ENCODE results near the gene BANF2.
"Not testable (repeated sequence)": the region's sequence is repeated elsewhere in the genome, so short reads cannot be mapped to it uniquely, and the experiment has no call there.

Gene BANF2

DNA sequence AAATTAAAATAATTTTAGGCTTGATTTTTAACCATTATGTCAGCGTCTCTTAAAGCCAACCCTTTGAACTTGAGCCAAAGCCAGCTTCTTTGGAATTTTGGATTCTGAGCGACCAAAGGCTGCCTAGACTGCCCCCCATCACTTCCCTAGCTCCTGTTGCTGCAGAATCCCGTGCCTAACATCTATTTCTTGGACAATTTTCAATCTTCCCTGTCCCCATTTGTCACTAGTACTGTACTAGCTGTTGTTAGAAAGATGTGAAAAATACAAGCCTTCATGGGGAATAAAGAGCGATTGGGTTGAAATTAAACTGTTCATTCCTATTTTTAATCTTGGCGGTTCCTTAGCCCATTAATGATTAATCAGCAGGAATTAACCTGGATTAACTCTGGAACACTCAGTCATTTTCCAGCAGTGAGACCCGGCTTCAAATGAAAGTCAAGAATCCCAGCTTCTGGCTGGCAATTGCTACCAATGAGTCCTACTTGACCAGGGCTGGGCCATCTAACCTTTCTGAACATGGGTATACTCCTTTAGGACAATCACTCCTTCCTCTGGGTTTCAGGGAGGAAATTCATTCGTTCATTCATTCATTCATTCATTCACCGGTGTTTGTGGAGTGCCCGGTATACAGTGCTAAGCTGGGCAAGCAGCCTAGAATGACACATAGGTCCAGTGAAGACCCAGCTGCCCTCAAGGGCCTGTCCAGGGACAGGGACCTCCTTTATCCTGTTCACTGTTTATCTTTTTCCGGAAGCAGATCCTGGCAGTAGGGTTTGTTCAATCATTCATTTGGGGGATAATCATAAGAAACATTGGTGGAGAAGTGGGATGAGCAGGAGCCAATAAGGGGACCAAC is 16.3 kb upstream of the BANF2 start:
- DNase-seq: no peak

DNA sequence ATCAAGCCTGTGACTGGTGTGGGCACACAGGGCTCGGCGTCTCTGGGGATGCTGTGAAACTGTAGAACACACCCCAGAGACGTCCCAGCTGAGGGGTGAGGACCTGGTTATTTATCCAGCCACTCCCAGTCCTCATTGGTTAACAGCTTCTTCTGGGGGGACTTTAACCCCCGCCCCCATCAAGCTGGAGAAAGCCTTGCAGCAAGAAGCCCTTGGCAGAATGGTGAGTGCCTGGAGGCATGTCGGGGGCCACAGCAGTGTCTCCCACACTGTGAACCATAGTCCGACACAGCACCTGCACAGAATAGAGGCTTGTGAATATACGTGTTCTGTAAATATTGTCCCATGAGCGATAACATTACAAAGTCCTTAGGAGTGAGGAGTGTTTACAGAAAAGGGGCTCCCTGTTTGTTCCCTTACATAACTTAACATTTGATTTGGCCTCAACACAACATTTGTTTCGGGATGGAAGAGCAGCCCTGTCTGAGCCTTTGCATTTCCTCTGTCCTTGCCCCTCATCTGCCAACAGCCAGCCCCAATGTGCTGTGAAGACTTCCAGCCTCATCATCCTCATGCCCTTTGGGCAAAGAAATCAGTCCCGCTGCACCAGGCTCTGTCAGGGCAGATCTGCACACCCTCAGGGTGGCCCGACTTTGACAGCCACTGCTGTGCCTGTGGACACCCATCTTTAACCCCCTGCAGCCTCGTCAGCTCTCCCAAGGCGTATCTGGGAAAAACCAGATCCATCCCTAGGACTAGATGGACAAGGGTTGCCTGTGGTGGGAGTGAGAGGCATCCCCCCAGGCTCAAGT is 15.5 kb upstream of the BANF2 start:
- no peak for DNase-seq

DNA sequence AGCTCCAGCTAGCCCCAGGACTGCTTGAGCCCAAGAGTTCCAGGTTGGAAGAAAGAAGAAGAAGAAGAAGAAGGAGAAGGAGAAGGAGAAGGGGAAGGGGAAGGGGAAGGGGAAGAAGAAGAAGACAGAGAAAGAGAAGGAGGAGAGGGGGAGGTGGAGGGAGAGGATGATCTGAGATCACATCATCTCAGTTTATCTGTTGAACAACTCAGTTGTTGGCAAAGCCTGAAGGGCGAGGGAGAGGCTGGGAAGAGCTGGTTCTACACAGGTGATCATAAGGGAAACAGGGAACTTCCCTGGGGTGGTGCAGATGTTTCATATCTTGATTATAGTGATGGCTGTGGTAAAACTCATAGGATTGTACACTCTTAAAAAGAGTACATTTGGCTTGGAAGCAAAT is 14.6 kb upstream of the BANF2 start:
- DNase-seq: no peak

DNA sequence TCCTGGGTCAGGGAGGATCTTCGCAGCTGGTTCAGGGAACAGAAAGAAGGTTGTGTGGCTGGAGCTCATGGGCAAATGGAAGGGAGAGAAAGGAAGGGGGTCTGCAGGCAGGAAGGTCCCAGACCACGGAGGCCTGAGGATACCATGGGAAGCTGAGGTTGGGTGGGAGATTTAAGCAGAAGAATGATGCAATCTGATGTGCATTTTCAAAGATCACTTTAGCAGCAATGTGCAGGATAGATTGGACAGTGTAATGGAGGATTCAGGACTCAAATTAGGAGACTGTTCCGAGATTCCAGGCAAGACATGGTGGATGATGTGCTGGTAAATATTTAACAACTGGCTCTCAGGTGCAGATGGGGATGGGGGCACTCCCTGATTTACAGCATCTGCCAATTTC is 12.0 kb upstream of the BANF2 start:
- no peak for DNase-seq

DNA sequence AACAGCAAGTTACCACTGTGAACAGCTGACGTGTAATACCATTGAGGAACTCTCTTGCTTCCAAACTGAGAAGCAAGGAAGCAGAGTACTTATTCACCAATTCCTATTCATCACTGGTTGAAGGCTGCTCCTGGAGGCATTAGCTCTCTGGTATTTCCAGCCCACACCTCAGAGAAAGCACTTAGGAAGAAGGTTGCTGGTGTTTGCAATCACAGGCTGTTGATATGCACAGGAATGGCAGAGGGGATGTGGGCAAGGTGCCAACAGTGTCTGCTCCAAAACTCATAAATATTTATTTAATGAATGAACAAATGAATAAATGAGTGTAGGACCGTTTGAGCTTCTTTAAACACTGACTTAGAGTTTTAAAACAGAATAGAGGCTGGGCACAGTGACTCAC is 10.8 kb upstream of the BANF2 start:
- DNase-seq: no peak

DNA sequence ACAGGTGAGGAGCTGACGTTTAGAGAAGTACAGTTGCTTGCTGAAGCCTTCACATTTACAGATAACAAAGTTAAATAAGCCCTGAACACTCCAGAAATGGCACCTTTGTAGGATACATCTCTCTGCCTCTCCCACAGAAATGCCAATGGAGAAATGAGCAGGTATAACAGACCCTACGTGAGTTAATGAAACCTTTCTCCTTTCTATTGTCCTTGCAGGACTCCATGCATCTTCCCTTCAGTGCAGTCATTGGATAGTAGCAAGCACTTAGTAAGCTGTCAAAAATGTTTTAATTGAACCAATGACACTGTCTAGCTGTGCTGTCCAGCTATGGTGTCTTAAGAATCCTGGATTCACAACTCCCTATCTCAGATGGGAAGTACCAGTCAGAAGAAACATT is 9.6 kb upstream of the BANF2 start:
- no peak for DNase-seq

DNA sequence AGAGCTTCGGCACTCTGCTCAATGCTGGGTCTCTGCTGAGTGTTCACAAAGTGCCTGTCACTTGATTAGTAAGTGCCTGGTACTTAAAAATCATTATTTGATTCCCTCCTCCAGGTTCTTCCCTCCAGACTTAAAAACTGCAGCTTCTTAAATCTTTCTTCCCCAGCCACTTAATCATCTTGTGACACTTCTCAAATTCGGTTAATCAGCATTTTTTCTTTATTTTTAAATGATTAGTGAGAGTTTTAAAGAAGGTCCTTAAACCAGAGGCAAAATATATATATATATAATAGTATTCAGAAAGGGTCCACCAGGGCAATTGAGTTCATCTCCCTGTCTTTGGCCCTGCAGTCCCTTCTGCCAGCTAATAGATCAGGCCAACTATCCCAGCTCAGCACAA is 8.0 kb upstream of the BANF2 start:
- DNase-seq: no peak

DNA sequence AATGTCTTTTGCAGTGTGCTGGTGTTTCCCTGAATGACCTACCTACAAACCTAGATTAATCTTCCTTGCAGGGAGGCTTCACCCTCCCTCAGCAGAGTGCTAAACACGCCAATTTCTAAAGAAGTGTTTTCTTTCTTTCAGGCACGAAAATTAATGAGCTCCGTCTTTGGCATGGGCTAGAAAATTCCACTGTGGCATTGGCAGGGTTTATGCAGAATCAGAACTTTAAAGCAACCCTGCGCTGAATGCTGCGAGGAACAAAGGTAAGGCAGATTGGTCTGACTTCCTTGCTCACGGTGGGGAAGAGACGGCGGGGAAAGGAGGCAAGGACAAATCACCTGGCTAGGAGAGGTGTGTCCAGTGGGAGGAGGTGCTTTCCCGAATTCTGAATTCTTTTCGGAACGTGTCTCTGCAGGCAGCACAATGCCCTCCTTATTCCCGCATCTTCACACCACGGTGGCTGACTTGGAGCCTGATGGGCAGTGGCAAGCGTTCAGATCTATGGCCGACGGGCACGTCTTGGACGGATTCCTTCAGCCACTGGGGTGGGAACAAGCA is 6.2 kb upstream of the BANF2 start:
- no peak for DNase-seq

DNA sequence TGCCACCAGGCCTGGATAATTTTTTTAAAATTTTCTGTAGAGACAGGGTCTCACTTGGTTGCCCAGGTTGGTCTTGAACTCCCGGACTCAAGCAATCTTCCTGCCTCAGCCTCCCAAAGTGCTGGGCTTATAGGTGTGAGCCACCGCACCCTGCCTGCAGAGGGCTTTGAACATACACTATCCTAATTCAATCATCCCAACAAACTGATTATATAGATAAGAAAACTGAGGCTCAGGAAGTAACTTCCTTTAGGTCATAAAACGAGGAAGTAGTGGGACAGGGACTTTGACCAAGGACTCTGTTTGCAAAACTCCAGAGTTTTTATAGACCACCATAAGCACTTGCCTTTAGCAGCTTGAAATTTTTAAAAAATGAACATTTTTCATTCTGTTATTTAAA is 5.0 kb upstream of the BANF2 start:
- no peak for DNase-seq

DNA sequence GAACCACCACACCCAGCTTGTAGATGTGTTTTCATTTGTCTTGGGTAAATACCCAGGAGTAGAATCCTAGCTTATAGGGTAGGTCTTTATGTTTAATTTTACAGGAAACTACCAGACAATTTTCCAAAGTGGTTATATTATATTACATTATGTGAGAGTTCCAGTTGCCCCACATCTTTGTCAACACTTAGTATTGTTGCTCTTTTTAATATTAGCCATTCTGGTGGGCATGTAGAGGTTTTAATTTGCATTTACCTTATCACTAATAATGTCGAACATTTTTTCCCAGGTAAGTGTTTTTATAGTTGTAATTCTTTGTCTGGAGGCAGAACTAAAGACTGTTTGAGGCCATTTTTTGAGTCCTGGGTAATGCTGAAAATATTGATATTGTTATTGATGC is 3.5 kb upstream of the BANF2 start:
- no peak for DNase-seq

DNA sequence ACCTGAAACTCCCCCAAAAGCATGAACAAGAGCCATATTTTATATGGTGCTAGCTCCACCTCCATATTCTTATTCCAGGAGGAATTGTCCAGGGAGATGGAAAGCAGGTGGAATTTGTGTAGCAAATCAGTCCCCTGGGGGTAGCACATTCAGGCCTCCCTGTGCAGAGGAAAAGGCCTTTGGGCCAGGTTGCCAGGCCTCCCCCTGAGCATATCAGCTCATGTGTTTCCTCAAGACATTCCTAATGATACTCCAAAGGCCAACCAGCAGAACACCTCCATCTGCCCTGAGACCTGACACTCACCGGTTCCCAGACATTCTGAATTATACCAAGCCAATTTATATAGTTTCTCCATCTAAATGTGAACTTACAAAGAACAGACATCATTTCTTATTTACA is 2.6 kb upstream of the BANF2 start:
- no peak for DNase-seq

DNA sequence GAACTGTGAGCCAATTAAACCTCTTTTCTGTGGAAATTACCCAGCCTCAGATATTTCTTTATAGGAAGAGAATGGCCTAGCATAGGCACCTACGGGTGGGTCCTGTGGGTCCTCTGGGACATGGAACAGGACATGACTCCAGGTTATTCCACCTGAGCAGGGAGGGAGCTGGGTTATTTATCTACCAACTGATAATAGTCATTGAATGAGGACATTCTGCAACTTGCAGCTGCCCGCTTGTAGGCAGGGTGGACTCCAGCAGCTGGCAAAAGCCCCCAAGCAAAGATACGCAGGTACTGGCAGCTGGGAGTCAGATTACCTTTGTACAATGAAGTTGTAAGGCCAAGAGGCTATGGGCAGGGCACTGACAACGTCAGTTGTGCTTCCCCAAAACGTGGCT is 1.4 kb upstream of the BANF2 start:
- DNase-seq: no peak

DNA sequence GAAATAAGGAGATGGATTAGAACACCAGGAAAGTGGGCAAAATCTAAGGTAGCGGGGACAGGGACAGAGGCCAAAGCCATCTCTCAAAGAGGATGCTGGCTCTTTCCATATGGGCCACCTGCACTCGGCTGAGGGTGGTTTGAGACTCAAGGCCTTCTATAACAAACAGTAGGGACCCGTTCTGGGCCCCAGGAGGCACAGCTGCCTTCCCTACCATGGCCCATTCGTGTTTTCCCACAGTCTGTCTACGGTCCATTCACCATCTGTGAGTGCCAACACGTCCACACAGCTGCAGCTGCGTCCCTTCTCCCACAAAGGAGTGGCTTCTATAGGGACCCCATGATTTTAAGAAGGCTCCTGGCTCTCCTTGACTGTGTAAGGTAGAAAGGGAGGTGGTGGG is 871 bp downstream of the BANF2 start:
- DNase-seq: no peak

DNA sequence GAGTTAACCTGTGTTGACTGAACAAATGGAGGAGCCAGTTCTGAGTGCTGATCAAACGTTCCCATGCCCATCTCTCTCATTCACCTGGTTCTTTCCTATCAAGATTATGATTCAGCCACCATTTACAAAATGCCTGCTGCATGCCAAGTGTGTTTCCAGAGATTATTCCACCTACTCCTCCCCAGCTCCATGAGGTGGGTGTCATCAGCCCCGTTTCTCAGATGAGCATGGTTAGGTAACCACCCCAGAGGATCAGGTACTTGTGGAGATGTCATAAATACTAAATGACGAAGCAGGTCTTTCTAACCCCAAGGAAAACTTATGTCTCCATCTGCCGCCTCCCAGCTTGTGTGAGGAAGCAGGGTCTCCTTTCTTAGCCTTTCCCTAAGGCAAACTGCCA is 2.1 kb downstream of the BANF2 start:
- no peak for DNase-seq

DNA sequence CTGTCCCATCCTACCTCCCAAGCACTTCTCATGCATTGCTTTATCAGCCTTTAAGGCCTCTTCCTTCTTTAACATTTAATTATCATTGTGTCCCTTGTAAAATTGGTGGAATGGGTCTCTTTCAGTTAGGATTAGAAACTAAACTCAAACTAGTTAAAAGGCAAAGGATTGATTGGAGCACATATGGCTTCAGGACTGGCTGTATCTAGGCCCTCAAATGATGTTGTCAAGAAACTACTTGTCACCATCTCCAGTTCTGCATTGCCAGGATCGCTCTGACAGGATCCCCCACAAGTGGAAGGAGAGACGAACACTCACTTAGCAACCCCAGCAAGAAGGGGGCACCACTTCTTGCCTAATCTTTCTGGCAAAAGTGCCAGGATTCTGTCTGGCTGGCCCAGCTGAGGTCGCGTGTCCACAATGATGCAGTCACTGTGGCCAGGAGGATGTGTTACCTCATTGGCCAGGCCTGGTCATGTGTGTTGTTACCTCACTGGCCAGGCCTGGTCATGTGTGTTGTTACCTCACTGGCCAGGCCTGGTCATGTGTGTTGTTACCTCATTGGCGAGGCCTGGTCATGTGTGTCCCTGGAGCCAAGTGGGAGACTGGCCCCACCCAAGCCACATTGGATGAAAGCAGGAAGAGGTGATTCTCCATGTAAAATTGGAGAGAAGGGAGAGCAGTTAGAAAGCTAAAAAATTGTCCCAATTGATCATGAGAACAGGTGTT is 5.0 kb downstream of the BANF2 start:
- DNase-seq: no peak

DNA sequence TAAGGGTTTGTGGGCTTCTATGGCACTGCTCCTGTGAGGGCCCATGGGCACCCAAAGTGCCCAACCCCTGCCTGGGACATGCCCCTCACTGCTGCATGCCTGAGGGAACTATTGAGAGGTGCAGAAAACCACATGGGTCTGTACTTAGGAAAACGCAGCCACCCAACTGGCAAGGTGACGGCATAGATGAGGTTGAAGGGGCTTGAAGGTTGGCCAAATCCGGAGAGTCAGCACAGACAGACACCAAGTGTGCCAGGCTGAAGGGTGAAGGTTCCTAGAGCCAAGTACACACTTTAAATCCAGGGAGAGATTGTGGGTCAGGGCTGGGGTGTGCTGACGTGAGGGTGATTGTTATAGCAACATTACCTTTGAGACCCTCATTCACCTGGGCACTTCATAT is 6.2 kb downstream of the BANF2 start:
- DNase-seq: no peak

DNA sequence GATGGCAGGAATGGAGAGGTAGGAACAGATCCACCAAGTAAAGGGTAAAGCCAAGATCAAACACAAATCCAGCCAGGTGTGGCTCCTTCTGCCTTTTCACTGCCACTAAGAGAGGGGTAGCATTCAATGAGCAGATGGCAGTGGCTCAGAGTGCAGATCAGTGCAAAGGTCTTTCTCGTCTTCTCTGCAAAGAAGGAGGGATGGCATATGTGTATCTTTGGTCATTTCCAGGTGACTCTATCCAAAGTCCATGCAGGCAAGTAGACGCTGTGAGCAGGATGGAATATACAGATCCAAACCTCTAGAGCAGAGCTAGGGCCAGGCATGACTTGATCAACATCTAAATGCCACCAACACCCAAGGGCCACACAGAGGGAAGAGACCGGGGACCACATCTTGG is 6.9 kb downstream of the BANF2 start:
- no peak for DNase-seq

DNA sequence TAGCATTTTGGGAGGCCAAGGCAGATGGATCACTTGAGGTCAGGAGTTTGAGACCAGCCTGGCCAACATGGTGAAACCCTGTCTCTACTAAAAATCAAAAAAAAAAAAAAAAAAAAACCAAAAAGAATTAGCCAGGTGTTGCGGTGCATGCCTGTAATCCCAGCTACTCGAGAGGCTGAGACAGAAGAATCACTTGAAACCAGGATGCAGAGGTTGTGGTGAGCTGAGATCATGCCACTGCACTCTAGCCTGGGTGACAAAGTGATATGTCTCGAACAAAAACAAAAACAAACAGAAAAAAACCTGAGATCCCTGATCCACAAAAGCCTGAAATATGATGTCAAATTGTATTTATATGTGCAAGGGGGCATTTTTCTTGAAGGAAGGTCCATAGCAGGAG is 8.2 kb downstream of the BANF2 start:
- not testable (repeated sequence) for DNase-seq

DNA sequence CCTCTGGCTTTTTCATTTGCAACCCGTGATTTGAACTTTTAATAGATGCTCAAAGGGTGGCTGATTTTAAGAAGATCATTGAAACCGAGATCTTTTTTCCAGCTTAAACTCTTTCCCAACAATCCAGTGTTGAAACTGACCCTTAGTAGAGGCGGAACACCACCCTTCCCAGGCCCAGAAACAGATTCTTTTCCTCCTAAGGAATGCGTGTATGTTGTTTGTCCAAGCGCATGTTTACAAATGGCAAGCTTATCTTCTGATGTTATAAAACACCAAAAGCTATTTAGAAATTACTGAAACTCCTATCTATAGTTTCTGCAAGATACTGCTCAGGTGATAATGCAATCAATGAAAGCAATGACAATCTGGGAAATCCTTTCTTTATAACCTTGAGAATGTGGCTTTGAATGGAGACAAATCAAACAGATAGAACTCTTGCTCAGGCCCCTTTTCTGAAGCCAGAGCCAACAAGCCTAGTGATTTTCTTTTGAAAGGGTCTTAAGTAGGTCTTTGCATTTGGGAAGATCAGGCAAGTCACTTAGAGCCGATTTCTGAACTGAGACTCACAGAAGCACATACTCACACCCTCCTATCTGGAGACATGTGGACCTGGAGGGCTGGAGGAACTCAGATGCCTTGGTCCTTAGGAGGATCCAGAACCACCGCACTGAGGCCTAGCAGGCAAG is 9.1 kb downstream of the BANF2 start:
- DNase-seq: no peak

DNA sequence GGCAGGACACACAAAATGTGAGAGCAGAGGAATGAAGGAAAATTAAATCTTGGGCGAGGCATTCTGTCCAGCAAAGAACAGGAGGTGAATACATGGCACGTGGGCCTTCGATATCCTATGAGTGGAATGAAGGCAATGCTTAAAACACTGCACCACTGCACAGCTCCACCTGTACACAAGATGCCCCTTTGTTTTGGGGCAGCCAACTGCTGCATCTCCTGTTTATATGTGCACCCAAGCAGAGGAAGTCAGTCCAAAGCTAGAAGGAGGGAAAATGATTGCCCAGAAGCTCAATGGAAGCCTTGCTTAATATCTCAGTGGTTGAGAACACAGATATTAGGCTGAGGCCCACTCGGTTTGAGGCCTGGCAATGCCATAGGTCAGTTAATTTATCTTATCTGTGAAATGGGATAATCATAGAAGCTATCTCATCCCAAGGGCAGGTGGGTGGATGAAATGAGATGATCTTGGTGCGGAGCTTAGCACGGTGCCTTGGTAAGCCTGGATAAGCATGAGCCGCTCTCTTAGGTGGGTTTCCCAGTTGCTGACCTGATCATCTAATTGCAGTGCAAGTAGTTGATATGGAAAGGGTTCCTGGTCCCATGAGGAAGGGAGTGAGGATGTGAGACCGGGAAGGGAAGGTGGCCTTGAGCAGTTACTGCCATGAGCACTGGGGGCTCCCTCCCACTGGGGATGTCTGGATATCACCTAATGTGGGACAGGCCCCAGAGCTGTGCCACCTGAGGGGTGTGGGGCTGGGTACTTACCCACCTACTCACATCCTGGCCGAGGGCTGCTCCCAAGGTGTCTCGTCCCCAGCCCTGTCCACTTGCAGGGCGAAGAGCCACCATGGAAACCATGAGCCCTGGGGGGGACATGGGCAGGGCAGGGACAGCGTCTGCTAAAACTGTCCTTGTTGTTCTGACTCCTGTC is 9.9 kb downstream of the BANF2 start:
- no peak for DNase-seq

DNA sequence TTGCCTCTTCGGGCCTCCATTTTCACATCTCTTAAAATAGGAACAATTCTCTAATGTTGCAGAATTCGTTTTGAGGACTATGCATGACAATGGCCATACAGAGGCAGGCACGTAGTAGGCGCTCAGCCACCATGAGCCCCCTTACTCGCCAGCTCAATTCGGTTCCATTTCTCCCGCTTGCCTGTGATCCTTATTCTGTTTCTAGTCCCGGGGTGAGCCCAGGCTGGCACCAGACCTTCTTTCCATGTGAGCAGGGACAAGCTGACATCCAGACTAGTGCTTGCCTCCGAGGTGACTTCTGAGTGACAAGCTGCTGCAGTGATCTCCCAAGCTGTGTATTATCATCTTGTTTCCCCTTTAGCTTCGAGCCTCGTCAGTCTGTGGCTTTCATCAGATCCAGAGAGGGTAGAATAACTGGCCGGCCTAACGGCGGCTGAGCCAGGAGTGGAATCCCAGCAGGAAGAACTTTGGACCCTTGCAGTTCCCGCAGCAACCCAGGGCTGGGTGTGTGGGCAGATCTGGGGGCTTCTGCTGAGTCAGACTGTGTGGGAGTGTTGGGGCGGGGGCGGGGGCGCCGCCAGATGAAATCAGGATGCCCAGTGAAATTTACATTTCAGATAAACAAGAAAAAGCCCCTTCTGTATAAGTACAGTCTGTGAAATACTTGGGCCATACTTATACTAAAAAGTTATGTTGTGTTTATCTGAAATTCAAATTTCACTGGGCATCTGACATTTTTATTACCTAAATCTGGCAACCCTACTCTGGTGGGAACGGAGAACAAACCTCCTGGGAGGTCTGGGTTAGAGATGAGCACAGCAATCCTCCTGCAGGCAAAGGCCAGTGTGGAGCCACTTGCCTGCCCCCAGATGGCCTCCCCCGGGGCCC is 10.9 kb downstream of the BANF2 start:
- no peak for DNase-seq
